NCI-H1092 treated with DMSO at 0.1 percent for 48 hours (cell line): ENCODE measurements around the gene DSN1.

Source experiments
- DNase-seq: peaks from one replicate; lab custom pipeline; 2025; lab: John Stamatoyannopoulos, UW

The DSN1 gene

DNA sequence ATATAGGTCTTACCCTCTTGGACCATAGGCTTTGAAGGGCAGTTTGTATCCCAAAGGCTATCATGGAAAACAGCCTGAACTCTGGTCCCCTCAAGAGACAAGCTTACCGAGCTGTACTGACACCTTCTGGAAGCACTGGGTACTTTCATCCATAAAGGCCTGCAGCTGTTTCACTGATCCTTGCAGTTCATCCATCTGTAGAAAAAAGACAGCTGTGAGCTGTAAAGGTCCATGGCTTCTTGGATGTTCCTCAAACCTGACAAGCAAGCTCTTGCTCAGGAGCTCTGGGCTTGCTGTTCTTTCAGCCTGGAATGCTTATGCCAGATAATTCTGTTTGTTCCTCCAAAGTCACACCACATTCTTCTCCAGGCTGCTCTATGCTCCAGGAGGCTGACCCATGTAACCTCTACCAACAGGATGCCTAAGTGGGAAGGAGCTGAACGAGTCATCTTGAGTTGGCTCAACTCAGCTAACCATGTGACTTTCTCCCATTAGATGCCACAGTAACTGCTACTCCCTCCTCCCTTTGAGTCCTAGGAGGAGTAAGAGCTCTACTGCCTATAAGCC is 18.8 kb downstream of the DSN1 start:
- peak; percentile 28 for DNase-seq

DNA sequence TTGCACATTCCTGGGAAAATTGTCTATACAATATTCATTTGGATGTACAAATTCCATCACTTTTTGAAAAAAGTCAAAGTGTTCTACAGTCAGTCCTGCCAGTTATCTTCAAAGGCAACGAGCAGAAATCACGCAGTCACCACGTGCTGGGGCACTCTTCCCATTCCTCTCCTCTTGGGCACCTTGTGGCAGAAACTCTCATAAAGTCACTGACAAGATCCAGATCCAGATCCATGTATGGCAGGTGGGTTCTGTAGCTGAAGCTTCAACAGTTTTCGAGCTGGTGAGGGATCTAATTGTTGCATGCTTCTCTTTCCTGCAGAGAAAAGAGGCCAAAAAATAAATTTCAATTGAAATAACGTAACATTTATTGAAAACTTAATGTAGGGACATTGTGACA is 21.0 kb downstream of the DSN1 start:
- no peak for DNase-seq

DNA sequence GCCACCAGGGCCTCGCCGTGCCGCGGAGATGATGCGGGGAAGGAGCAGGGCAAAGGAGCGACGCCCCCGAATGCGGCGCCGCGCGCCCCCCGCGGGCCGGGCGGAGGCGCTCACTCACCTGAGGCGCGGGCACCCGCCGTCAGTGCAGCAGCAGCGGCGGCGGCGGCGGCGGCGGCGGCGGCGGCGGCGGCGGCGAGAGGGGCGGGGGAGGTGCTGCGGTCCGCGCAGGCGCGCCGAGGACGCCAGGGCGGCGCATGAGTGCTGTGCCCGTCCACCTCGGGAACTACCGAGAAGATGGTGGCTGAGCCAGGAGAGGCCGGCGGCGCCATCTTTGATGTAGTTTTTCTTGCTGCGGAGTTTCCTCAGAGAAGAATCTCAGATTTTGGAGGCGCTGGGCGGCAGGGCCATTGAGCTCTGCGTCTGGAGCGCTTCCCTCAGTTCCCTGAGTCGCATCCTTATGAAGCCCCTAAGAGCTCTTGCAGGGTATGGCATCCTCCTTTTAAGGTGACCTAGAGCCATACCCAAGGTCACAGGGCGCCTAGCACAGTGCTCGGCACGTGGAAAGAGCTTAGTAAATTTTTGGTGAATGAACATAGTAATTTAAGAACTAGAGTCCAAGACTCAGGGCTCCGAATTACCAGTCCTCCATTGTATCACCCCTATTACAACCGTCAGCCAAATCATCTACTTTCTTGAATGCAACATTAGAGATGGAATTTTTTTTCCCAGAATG is 27.5 kb downstream of the DSN1 start, which contains the start of gene NDRG3:
TSS of gene NDRG3 (minus strand) at position 164 of the 733 bp plus-strand sequence. CDS start 24,355 bp downstream, outside the sequence.
- DNase-seq = peak; percentile 93

DNA sequence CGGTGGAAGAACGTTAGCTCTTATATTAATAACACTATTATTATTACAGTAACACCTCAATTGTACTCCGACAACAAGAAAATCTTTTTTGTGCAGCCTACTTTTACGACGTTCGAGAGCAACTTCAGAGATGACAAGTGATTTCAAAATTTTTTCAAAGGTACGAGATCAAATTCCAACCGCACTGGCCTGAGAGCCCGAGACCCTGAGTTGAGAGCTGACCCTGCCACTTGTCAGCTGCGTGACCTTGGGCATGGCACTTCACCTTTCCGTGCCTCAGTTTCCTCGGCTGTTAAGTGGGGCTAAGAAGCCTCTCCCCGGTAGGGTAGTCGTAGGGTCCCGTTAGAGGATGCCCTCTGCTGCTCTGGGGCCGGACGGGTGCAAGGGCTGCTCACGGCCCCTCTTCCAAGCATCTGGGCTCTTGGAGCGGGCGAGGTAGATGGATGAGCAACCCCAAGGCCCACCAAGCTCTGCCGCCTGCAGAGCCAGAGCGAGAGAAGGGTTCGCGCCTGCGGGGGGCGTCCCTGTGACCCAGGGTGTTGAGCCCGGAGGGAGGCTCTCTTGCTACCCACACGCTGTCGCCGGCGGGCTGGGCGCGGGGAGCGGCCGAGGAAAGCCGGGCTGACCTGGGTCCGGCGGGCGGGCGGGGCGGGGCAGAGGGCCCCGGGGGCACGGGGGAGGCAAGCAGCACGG is 28.2 kb downstream of the DSN1 start:
- peak; percentile 41 for DNase-seq

DNA sequence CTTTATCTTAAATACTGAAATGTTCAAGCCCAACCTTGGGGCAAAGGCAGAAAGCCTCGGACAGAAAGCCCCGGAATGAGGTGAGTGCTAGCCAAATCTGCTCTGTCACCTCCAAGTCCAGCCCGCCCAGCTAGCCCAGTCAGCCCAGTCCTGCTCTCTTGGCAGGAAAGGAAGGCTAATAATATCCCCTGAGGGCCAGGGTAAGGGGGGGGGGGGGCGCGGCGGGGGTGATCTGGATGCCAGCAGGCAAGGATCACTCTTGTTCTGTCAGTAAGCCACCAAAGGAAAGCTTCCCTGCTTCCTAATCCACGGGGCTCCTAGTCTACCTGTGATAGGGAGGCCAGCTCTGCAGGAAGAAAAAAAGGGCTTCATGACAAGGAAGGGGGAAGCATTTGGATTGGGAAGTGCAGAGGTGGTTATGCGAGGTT is 28.8 kb downstream of the DSN1 start:
- no peak for DNase-seq

DNA sequence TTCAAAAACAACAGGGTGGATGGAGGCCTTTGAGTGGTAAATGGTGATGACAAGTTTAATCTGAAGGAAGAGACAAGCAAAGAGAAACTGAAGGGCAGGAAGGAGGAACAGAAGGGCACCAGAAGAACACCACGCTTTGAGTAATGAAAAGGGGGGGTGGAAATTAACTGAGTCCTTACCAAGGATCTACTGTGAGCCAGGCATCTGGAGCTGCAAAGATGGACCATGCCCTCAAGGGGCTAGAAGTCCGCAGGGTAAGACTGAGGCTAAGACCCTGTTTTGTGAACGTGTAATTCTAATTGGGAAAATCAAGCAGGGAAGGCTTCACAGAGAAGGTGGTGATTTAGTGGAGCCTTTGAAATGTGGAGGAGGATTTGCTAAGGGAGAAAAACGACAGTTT is 29.3 kb downstream of the DSN1 start:
- no peak for DNase-seq

DNA sequence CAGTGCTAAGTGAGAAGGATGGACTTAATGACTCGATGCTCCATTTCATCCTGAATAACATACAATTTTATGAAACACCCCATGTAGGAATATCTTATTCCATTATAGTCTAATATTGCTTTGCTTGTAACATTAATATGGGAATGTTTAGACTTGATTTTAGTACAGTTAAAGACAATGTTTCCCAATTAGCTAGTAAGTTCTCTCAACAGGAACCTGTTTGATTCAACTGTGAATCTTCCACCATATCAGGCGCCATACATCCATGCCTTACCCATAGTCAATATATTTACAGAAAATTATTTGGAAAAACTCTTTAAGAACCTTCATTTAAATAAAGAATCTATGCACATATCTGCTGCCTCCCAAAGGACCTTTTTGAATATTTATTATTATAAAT is 31.0 kb downstream of the DSN1 start:
- DNase-seq = no peak

DNA sequence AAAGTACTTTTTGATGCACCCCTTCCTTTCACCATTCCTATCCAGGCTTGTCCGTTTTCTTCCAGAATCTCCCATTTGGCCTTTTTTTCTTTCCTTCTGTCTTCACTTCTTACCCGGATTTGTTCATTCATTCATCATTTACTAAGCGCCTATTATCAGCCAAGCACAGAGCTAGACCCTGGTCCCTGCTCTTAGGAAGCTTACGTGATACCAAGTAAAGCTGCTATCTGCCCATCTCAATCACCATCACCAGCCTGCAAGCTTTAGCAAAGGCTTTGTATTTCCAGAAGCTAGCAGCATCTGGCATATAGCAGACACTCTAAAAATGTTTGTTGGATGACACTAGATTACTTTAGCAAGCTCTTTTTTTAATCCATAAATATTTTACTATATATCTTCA is 32.5 kb downstream of the DSN1 start:
- DNase-seq = no peak

DNA sequence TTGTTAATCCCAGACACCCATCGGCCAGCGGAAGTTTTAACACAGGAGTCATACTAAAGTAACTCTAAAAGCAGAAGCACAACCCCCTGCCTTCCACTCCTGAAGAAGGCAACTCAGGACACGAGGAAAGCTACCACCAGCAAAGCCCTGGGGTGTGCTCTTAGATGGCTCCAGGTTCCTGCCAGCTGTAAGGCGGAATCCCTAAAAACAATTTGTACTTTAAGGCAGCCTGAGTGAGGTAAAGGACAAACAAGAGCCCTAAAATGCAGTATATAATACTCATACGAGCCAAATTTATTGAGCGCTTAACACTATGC is 36.4 kb downstream of the DSN1 start:
- DNase-seq = no peak

DNA sequence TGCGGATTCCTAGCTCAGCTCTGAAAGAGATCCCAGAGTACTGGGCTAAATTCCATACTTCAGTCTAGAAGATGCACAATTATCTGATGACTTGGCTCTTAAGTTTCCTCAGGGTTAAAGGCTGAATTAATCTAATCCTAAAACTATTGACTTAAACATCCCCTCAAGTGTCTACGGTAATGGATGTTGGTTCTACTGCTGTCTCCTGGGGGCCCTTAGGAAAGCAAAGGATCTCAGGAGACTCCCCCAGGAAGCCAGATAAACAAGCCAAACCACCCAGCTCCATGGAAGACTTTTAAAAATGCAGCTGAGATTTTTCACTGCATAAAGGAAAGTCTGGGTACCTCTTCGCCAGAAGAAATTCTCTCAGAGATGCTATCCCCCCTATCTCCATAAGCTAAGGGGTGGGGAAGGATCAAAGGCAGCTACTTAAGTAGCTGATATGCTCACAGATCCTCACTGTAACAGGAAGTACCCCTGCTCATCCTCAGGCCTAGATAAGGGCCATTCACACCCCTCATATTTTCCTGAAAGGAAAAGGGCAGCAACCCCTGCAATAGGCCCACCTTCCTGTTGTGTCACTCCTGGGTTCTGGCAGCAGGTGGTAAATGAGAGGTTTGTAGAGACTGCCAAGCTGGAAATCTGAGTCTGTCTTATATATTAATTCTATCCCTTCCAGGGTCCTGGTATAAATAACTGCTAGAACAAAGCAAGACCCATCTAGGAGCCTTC is 36.9 kb downstream of the DSN1 start:
- no peak for DNase-seq

DNA sequence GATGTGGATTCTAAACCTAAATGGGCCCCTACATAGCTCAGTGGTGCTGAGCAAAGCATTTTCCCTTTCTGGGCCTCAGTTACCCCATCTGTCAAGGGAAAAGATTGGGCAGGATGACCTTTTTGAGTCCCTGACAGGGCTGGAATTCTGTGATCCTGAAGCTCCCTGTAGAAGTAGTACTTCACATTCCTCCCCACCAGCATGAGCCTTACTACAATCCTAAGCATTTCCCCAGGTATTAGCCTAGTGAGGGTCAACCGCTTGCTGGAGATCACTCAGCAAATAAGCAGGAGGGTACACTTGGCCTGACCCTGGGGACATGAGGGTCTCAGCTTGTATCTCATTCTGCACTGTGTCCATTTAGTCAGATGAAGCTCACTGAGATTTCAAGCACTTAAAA is 41.1 kb downstream of the DSN1 start:
- no peak for DNase-seq

DNA sequence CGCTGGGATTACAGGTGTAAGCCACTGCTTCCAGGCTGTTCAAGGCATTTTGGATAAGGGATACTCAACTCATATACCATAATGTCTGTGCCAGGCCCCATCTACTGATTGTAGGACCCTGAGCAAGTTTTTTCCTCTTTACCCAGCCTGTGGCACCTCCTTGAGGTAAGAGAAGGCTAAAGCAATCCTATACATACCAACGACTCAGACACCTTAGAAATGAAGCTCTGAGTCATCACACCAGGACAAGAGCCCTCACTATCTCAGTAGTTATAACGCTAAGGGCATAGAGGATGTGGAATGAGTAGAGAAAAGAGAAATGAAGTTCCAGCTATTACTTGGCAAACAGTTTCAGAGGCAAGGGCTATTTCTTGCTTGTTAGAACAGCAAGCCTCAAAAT is 44.6 kb downstream of the DSN1 start:
- DNase-seq = no peak

DNA sequence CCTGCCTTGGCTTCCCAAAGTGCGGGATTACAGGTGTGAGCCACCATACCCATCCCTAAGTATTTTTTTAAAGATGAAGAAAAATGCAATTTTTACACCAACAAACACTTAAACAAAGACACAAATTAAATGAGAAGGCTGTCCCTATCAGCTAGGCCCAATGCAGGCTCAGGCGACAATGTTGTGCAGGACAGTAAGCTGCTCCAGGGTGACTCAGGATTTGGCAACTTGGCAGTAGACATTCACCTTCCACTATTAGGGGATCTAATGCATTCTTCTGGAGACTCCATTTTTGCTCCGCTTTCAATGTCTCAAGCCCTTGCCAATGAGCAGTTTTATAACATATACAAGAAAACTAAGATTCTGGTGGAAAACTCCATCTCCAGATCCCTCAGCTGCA is 47.4 kb downstream of the DSN1 start:
- DNase-seq = no peak

DNA sequence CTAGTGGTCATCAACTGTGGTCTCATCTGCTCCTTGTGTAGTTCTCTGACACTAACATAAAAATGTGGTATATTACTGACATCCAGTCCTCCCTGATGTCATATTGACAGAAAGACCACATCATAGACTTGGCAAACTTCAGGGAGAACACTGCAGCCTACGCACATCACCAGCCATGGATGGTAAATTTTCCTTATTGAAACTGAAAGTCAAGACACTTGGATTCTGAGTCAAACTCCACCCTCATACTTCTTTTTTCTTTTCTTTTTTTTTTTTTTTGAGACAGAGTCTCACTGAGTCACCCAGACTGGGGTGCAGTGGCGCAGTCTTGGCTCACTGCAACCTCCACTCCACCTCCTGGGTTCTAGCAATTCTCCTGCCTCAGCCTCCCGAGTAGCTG is 53.1 kb downstream of the DSN1 start:
- no peak for DNase-seq

DNA sequence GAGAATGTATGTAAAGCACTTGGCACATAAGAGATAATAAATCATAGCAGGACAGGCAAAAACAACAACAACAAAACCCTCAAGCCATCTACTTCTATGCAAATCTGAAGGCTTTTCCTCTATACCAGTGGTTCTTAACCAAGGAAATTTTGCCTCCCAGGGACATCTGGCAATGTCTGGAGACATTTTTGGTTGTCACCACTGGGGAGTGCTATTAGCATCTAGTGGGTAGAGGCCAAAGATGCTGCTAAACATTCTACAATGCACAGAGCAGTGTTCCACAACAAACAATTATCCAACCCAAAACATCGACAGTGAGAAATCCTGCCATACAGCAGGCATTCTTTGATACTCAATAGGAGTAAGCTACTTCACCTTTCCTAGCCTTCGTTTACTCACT is 55.9 kb downstream of the DSN1 start:
- DNase-seq = no peak

DNA sequence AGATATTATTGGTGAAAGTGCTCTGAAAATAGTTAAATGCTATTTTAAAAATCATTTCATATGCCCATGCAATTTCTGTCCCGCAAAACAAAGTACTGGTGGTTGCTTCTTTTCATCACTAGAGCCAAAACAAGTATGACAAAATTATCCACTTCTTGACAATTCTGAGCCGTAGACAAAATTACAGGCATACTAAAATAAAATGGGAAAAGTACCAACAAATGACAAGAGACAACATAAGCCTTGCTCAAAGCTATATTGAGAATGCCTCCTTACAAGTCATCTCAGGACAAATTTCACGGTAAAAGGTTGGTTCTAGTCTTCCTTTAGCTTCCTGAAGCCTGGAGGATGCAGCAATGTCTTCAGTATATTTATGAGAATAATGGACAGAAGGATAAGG is 56.5 kb downstream of the DSN1 start:
- DNase-seq = no peak

DNA sequence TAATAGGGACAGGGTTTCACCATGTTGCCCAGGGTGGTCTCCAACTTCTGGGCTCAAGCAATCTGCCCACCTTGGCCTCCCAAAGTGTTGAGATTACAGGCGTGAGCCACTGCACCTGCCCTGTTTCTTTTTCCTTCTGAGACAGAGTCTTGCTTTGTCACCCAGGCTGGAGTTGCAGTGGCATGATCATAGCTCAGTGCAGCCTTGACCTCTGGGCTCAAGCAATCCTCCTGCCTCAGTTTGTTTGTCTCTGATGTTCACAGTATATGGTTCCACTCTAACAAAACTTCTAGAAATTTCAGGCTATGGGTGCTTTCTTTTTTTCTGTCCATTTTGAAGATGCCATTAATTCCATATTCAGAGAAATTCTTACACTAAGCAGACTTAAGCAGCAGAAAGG is 60.8 kb downstream of the DSN1 start:
- no peak for DNase-seq

DNA sequence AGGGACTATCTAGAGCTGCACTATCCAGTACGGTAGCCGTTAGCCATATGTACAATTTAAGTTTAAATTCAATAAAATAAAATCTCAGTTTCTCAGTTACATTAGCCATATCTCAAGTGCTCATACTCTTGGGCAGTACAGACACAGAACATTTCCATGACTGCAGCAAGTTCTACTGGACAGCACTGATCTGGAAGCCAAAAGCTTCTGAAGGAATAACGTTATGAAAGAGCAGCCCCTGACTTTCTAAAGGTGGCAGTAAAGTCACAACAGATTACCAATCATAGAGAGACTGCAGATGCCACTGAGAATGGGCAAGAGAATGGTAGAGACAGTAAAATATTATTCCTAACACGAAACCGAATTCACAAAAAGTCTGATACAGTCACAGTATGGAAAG is 64.4 kb downstream of the DSN1 start:
- no peak for DNase-seq

DNA sequence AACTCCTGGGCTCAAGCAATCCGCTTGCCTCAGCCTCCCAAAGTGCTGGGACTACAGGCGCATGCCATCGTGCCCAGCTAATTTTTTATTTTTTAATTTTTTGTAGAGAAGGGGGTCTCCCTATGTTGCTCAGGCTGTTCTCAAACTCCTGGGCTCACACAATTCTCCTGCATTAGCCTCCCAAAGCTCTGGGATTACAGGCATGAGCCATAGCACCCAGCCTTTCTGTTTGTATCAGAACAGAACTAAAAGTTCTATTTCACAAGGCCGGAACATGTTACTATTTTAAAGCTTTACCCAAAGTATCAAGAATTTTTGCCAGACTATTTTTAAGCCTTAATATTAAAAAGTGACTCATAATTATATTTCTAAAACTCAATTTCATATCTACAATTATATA is 70.0 kb downstream of the DSN1 start:
- no peak for DNase-seq
